GM18519 (cell line): ENCODE results near the gene MUC5B.

Experiments used
- ATAC-seq: cut with Tn5 transposase; IDR thresholded peaks from one replicate; pipeline ENCODE4 v1.9.1; 2021; ENCODE audit warnings: mild to moderate bottlenecking, moderate library complexity; ENCODE audit not compliant: unreplicated experiment, low FRiP score

The MUC5B gene

DNA sequence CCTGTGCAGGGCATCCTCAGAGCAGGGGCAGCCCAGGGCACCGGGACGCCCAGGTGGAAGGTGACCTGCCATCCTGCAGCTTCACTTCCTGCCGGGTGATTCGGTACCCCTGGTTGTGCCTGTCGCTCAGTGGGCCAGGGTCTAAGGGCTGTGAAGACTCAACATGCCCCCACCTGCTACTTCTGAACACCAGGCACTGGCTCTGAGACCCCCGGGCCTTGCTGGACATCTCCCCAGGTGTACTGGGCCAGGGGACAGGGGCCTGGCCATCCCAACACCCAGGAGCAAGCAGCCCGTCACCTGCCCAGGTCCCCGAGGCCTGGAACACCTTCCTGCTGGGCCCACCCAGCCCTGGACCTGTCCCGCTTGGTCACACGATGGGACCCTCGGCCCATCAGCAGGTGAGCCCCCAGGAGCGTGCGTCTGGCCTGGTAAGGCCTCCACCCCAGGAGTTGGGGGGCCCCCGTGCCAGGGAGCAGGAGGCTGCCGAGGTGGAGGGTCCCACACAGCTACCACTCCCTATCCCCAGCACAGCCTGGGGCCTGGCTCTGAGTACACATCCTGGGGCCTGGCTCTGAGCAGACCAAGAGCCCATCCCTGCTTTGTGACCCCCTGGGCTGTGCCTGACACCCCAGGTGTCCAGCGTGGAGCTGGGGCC is 3.9 kb upstream of the MUC5B start:
- ATAC-seq, result no peak

DNA sequence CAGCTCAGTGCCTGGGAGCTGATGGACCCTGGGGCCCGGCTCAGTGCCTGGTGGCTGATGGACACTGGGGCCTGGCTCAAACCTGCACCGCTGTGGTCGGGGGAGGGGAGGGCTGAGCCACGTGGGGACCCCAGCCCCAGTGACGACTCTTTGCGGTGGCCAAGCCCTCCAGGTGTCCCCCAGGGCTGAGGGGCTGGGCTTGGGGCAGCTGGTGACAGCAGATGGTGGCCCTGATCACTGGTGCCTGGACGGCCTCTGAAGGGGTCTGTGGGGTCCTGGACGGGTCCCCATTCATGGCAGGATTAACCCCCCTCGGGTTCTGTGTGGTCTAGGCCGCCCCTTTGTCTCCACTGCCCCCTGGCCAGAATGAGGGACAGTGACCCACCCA is 3.4 kb upstream of the MUC5B start:
- no peak for ATAC-seq

DNA sequence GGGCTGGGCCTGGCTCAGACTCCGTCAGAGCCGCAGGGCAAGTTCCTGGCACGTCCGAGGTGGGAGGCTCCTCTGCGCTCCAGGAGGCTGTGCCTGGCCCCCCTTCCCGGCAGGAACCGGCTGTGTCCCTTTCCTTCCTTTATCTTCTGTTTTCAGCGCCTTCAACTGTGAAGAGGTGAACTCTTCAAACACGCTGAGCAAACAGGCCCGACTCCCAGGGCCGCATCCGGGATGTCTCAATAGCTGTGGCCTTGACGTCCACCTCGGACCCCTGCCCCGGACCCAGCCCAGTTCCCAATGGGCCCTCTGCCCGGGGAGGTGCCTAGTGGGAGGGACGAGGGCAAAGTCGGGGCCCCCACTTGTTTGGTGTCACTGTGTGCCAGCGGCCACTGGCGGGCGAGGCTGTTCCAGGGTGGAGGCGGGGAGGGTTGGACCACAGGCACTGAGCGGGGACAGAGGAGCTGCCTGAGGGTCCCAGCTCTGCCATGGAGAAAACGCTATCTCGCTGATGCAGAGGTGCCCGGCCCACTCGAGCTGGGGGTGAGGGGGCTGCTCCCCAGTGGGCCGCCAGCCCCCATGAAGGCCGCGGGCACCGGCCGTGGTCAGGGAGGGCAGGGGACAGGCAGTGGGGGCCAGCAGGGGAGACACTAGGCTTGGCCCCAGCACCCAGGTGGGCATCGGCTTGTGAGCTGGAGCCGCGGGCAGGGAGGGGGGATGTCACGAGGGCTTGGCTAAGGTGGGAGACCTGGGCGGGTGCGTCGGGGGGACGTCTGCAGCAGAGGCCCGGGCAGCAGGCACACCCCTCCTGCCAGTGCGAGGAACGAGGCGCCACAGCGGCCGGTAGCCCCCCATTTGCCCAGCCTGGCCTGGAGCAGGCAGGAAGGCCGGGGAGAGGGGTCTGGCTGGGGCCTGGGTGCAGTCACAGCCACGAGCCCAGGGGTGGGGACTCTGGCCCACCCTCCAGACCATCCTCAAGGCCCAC is 2.7 kb upstream of the MUC5B start:
- ATAC-seq, result no peak

DNA sequence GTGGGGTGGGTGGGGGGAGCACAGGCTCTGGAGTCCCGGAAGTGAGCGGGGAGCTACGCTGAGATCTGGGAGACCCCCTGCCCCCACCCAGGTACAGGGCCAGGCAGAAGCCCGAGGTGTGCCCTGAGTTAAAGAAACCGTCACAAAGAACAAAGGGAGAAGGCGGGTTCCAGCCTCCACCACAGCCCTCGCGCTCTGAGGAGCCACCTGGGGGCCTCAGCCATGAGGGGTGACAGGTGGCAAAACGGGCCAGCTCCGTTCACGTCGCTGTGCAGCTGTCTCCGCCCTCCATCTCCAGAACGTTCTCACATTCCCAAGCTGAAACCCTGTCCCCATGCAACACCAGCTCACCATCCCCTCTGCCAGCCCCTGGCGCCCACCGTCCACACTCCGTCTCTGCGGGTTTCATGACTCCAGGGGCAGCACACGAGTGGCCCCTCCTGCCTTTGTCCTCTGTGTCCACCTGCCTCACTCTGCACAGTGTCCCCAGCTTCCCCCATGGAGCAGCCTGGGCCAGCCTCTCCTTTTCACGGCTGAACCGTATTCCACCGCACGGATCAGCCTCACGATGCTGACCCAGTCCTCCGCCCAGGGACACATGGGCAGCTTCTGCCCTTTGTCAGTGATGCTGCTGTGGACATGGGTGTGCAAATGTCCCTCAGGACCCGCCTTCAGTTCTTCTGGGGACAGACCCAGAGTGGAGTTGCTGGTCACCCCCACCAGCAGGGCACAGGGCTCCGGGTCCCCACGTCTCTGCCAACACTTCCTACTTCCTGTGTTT is 1.7 kb upstream of the MUC5B start:
- ATAC-seq, result no peak

DNA sequence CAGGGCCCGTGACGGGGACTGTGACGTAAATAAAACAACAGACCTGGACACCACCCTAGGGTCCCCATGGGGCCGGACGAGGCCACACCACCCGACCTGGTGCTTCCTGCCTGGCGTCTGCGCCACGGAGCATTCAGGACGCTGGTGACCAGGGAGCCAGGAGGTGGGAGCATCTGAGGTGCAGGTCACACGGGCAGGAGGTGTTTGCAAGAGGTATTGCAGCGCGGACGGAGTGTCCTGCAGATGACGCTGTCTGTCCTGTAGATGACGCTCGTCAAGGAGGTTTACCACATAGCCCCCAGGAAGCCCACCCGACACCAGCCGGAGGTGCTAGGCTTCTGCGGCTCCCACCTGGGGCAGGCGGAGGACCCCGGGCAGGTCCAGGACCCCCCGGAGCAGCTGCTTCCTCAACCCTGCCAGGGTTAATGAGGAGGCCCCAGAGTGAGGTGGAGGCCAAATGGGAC is 986 bp upstream of the MUC5B start:
- no peak for ATAC-seq

DNA sequence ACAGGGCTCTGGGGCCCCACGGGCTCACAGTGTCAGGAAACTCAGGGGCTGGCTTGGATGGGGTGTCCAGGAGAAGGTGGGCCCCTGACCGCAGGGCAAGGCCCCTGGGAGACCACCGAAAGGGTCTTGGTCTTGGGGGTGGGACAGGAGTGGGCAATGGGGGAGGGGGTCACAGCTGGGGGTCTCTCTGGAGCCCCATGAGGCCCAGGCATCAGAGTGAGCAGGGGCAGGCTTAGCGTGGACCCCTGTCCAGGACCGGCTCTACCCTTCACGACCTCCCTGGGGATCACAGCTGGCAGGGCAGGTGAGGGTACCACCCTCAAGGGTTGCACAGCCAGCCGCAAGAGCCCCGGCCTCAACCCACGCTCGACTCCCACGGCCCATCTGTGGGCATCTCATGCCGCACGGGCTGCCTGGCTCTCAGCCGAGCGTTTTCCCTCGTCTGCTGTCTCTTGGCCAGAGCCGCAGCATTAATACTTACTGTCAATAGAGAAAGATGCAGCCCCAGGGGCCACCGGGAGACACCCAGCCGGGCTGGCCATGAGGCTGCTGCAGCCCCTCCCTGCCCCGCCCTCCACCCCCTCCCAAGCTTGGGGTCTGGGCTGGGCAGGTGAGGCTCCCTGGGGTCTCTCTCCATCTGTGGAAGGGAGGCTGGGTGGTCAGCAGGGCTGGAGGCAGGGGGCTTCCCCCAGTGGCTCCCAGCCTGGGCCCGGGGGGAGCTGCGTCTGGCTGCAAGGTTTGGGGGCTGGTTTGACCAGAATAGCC is 662 bp downstream of the MUC5B start:
- no peak for ATAC-seq

DNA sequence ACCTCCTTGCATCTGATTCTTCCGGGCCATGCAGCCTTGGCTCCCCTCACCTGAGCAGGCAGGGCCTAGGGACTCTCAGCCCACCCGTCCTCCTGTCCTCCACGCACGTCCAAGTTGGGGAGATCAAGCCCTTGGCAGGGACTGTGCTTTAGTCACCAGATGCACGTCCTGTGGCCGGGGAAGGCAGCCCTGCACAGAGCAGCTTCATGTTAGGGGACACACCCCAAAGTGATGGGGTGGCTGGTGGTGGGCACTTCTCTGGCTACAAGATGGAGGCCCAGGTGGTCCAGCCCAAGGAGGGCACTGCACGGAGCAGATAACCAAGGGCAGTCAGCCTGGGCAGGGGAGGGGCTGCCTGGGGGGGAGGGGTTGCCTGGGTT is 1.2 kb downstream of the MUC5B start:
- no peak for ATAC-seq

DNA sequence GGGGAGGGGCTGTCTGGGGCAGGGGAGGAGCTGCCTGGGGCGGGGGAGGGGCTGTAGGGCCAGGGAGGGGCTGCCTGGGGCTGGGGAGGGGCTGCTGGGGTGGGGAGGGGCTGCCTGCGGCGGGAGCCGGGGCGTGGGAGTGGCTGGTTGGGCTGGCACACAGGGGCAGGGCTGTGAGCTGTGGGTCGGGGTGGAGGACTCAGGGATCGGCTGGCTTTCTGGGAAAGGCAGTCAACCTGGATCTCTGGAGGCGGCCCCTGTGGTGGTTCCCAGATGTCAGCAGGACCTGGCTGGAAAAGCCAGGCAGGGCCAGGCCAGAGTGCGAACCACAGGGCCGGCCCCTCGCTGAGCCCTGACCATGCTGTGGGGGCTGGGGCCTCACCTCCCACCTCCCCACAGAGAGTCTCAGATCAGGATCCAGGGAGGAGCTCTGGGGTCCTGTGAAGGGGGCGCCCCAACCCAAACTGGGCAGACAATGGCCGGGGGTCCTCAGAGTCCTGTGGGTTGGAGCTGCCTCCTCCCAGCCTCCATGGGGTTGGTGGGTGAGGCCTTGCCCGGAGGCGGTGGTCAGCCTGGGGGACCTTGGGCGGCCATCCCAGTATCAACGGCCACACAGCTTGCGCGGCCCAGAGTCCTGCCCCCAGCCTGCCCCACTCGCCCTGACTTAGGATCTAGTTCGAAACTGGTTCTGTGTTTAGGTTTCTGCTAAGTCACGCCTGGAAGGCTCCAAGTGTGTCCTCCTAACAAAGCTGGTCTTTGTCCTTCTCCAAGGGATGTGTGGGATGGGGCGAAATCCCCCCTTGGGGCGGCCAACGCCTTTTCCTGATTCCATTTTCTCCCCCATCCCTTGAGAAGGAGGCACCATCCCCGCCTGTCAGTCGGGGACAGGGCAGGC is 1.9 kb downstream of the MUC5B start:
- no peak for ATAC-seq

DNA sequence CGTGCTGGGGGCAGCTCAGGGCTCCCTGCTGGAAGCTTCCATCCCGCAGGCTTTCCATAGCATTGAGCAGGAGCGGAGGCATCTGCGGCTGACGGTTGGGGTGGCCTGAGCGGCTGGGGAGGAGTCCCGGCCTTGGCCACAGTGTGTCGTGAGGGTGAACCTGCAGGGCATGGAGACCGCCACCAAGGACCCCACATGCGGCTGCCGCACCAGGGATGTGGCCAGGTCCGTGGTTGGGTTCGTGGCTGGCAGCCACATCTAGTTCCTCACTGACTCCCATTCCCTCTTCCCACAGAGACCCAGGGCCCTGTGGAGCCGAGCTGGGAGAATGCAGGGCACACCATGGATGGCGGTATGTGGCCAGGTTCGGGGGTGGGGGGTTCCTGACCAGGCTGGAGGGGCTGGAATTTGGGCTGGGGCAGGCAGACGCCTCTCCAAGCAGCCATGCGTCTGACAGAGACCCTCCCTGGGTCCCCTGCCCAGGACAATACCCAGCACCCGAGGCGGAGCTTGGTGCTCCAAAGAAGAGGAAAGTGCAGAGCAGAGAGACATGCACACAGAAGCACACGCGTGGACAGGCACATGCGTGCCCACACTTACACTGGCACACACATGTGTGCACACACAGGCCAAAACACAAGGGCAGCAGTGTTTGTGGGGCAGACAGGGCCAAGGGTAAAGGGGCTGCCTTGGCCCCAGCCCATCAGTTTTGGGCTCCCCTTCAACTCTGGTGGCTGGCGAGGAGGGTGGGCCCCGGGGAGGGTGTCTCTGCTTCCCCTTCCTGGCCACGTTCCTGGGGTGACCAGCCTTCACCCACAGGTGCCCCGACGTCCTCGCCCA is 2.7 kb downstream of the MUC5B start:
- no peak for ATAC-seq

DNA sequence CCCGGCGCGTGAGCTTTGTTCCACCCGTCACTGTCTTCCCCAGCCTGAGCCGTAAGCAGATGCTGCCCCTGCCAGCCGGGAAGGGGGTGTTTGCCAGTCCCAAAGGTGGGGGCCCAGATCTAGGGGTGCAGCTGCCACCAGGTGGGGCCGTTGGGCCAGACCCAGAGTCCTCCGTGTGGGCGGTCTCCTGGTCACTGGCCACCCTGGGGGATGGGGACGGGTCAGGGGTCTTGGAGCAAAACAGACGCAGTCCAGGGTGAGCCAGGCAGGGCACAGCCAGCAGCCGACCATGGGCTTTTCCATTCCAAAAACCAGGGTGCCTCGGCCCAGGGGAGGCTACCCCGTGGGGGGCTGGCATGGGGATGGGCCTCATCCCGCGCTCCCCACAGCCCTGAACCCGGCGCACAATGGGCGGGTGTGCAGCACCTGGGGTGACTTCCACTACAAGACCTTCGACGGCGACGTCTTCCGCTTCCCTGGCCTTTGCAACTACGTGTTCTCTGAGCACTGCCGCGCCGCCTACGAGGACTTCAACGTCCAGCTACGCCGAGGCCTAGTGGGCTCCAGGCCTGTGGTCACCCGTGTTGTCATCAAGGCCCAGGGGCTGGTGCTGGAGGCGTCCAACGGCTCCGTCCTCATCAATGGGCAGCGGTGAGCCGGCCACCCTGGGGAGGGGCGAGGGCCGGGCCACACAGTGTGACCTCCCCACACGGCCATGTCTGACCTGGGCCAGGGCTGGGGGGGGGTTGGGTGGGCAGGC is 3.5 kb downstream of the MUC5B start:
- no peak for ATAC-seq

DNA sequence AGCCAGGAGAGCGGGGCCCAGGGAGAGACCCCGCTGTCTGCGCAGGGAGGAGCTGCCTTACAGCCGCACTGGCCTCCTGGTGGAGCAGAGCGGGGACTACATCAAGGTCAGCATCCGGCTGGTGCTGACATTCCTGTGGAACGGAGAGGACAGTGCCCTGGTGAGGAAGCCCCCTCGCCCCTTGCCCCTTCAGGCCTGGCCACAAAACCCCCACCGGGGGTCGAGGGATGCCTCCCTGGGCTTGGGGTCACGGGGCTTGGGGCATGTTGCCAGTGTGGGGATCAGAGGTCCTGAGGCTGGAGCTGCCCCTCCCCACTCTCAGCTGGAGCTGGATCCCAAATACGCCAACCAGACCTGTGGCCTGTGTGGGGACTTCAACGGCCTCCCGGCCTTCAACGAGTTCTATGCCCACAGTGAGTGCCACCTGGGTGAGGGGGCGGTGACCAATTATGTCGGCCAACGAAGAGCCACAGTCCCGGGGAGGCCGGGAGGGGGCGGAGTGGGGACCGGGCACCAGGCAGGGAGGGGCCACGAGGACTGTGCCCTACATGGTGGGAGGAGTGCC is 4.2 kb downstream of the MUC5B start:
- no peak for ATAC-seq

DNA sequence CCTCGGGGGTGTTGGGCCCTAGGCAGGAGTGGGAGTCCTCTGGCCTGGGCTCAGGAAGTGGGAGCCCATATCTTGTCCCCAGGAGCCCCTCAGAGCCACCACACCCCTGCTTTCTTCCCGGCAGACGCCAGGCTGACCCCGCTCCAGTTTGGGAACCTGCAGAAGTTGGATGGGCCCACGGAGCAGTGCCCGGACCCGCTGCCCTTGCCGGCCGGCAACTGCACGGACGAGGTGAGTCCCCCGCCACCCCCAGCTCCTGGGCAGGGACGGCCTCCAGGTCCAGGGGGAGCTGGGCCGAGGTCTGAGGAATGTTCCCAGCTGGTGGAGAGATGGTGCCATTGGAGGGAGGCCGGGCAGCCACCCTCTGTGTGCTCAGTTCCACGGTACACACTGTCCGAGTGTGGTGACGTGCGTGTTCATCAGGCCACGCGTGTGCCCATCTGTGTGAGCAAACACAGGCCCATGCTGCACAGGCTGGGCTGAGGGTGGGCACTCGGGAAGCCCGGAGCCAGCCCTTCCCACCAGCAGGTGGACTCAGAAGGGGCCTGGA is 4.8 kb downstream of the MUC5B start:
- no peak for ATAC-seq

DNA sequence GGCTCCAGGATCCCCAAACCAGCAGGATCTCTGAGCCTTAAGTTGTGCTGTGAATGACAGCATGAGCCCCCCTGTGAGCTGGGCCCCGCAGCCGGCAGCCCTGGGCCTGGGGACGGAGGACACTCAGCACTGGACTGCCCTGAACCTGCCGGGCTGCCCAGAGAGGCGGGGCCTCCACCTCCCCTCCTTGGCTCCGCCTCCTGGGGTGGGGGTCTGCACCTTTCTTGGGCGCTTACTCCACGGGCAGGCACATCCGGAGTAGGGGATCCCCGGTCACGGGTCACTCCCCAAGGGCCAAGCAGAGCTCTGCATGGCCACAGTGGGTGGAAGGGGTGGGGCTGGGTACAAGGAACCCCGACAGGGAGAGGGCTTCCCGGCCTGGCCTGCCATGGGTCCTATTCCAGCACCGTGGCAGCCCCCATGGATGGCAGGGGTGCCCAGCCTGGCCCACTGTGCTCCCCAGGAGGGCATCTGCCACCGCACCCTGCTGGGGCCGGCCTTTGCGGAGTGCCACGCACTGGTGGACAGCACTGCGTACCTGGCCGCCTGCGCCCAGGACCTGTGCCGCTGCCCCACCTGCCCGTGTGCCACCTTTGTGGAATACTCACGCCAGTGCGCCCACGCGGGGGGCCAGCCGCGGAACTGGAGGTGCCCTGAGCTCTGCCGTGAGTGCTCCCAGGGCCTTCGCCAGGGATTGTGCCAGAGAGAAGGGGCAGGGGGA is 5.4 kb downstream of the MUC5B start:
- no peak for ATAC-seq

DNA sequence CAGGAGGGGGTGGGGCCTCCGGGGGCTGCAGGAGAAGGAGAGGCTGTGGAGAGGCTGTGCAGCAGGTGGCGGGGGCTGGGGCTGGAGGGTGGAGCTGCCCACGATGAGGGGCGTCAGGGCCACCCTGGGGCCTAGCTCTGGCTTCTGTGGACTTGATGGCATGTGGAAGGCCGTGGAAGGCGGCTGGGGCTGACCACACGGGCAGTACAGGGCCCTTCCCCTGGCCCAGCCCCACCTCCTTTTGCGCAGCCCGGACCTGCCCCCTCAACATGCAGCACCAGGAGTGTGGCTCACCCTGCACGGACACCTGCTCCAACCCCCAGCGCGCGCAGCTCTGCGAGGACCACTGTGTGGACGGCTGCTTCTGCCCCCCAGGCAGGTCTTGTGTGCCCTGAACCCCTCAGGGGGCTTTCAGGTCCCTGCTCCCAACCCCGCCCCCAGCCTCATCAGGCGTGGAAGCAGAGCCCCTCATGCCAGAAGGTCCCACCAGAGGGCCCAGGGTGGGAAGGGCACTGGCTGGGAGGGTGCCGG is 6.1 kb downstream of the MUC5B start:
- ATAC-seq, result no peak

DNA sequence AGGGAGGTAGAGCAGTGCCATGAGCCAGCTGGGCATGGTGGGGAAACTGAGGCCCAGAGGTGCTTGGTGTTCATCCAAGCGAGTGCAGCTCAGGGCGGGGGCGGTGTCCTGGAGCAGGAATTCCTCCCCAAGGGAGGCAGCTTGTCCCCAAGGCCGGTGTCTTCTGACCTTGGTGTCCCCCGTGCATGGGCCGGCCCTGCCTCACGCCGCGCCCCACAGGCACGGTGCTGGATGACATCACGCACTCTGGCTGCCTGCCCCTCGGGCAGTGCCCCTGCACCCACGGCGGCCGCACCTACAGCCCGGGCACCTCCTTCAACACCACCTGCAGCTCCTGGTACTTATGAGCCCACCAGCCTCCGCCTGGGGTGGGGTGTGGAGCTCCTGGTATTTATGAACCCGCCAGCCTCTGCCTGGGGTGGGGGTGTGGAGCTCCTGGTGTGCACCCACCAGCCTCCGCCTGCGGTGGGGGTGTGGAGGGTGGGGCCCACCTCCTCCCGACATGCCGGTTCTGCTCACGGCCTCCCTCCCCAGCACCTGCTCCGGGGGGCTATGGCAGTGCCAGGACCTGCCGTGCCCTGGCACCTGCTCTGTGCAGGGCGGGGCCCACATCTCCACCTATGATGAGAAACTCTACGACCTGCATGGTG is 6.7 kb downstream of the MUC5B start:
- ATAC-seq, result no peak

DNA sequence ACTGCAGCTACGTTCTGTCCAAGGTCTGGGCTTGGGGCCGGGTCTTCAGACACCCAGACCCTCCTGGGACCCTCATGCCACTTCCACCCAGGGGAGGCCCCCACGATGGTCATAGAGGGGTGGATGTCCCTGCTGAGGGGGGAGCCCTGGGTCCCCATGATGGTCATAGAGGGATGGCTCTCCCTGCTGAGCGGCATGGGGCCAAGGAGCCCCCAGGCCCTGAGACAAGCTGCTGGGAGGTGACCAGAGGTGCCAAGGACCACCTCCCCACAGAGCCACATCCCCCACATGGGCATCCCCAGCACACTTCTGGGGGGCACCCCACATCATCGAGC is 7.2 kb downstream of the MUC5B start:
- no peak for ATAC-seq
